ENCODE results near the gene ERCC2.

Gene ERCC2

GRCh38 chr19:45340232-45340898 lies 30.0 kb downstream of the ERCC2 start, which contains the start of gene KLC3:
Gene KLC3 (plus strand): TSS chr19:45340750. CDS start chr19:45345542, 4,792 bp downstream.
- TF ChIP-seq CEBPB (IDR thresholded peaks at IDR 0.05): no peak
- peak; percentile 79 for TF ChIP-seq MAX (IDR thresholded peaks at IDR 0.05)
- TF ChIP-seq TAF1 (IDR thresholded peaks at IDR 0.05; ENCODE audit: low read depth): 0 out of 2 replicates have a peak, but pooled peaks have one; percentile 12

- no peak for TF ChIP-seq CEBPB (IDR thresholded peaks at IDR 0.05)
- TF ChIP-seq TAF1 (IDR thresholded peaks at IDR 0.05; ENCODE audit: low read depth): no peak
- no peak for TF ChIP-seq ZBTB7A (IDR thresholded peaks at IDR 0.05; ENCODE audit: low read depth)
- no peak for TF ChIP-seq YY1 (IDR thresholded peaks at IDR 0.05; ENCODE audit: low read depth)
- TF ChIP-seq EGR1 (IDR thresholded peaks at IDR 0.05): no peak
- TF ChIP-seq MAX (IDR thresholded peaks at IDR 0.05): no peak
- TF ChIP-seq EP300 (IDR thresholded peaks at IDR 0.05; ENCODE audit: borderline replicate concordance): no peak
- TF ChIP-seq REST (IDR thresholded peaks at IDR 0.05; ENCODE audit: low read depth): no peak
- TF ChIP-seq USF1 (IDR thresholded peaks at IDR 0.05): no peak
- no peak for TF ChIP-seq RAD21 (IDR thresholded peaks at IDR 0.05; ENCODE audit: low read depth)
- TF ChIP-seq FOXM1 (IDR thresholded peaks at IDR 0.05; ENCODE audit: borderline replicate concordance, low read depth): no peak
- TF ChIP-seq CREB1 (IDR thresholded peaks at IDR 0.05; ENCODE audit: low read depth): no peak
- TF ChIP-seq TCF12 (IDR thresholded peaks at IDR 0.05; ENCODE audit: low read depth): no peak
- no peak for TF ChIP-seq NFIC (IDR thresholded peaks at IDR 0.05)
- no peak for TF ChIP-seq TEAD4 (IDR thresholded peaks at IDR 0.05)
Observed at GRCh38 chr19:45339629-45340028, 30.7 kb downstream of the ERCC2 start.

GRCh38 chr19:45336696-45337251 lies 33.6 kb downstream of the ERCC2 start:
- TF ChIP-seq YY1 (IDR thresholded peaks at IDR 0.05; ENCODE audit: low read depth) (no peak), REST (IDR thresholded peaks at IDR 0.05; ENCODE audit: low read depth) (no peak)

- TF ChIP-seq USF1 (IDR thresholded peaks at IDR 0.05) (peak; percentile 71), TCF12 (IDR thresholded peaks at IDR 0.05; ENCODE audit: low read depth) (no peak), CREB1 (IDR thresholded peaks at IDR 0.05; ENCODE audit: low read depth) (no peak)
Observed at GRCh38 chr19:45333609-45334303, 36.6 kb downstream of the ERCC2 start.

- no peak for TF ChIP-seq MAX (IDR thresholded peaks at IDR 0.05)
- TF ChIP-seq EP300 (IDR thresholded peaks at IDR 0.05; ENCODE audit: borderline replicate concordance): no peak
- no peak for TF ChIP-seq CREB1 (IDR thresholded peaks at IDR 0.05; ENCODE audit: low read depth)
- no peak for TF ChIP-seq NFIC (IDR thresholded peaks at IDR 0.05)
- no peak for TF ChIP-seq RAD21 (IDR thresholded peaks at IDR 0.05; ENCODE audit: low read depth)
- TF ChIP-seq TEAD4 (IDR thresholded peaks at IDR 0.05): no peak
- TF ChIP-seq ZBTB7A (IDR thresholded peaks at IDR 0.05; ENCODE audit: low read depth): no peak
Observed at GRCh38 chr19:45331411-45331810, 39.0 kb downstream of the ERCC2 start.
